HCT116 (cell line): Measurements from ENCODE around the gene GPNMB. TPM values are rescaled to one million over a fixed set of nuclear protein-coding genes. Genes with fewer than 3 reads are reported as not detected.
"Not testable (repeated sequence)": the region's sequence is repeated elsewhere in the genome, so short reads cannot be mapped to it uniquely, and the experiment has no call there.

Source experiments
- ATAC-seq: fragments of 200-7000 bp; cut with Tn5 transposase; 2 replicates; pipeline ENCODE4 v1.9.1; 2020; ENCODE audit warnings: mild to moderate bottlenecking, moderate library complexity
- Bru-seq: library from RNA; stranded (reverse); fragments of 400-500 nt; gene quantifications from one replicate; lab custom pipeline; 2021; lab: Mats Ljungman, UMichigan
- BruChase-seq, 2 experiments: library from RNA; stranded (reverse); fragments of 400-500 nt; gene quantifications; one replicate each; lab custom pipeline; 2021; lab: Mats Ljungman, UMichigan
- BruUV-seq: library from RNA; stranded (reverse); fragments of 400-500 nt; replicated peaks from 2 replicates; lab custom pipeline; 2021; lab: Mats Ljungman, UMichigan
- CTCF ChIA-PET: fragments of 300-600 bp; sonication (Branson Sonifier 250); formaldehyde crosslinking; loops from one replicate; lab custom pipeline; 2021; ENCODE audit warnings: antibody characterized with exemption; lab: Charles Lee
- POLR2A ChIA-PET: fragments of 300-600, 350-600 bp; sonication (Branson Sonifier 250); formaldehyde crosslinking; loops from one replicate; lab custom pipeline; 2021; ENCODE audit warnings: antibody characterized with exemption; lab: Charles Lee
- RAD21 ChIA-PET, 2 experiments: fragments of 300-600 bp; sonication (Branson Sonifier 250); formaldehyde crosslinking; loops; one replicate each; lab custom pipeline; 2023; ENCODE audit warnings: low total read pairs in 2 of 2; ENCODE audit not compliant: uncharacterized antibody in 2 of 2, unreplicated experiment in 2 of 2, low non-redundant PET in 1 of 2; lab: Charles Lee
- DNase-seq: peaks from one replicate; pipeline ENCODE4 v3.0.0-alpha.2; 2010; ENCODE audit warnings: low read depth, low spot score
- H2AFZ ChIP-seq: fragments of 200-600 bp; shearing (Covaris generic), sonication (generic); 2 replicates; pipeline ENCODE4 v1.6.1; 2017; ENCODE audit warnings: low read depth, mixed run types, mixed read lengths, antibody characterized with exemption, low read length; ENCODE audit not compliant: poor library complexity, severe bottlenecking
- H3K27ac ChIP-seq: 2 replicates; pipeline ENCODE4 v1.5.1; 2012; ENCODE audit warnings: low read depth, low read length
- H3K27me3 ChIP-seq: fragments of 200-600 bp; sonication (generic); 2 replicates; pipeline ENCODE4 v1.6.1; 2016; ENCODE audit warnings: mixed run types, low read length, mixed read lengths; ENCODE audit not compliant: insufficient read depth
- H3K36me3 ChIP-seq, 2 experiments: fragments of 200-500 bp in 1 of 2; fragments of 200-600 bp in 1 of 2; sonication (Bioruptor generic) in 1 of 2; sonication (generic) in 1 of 2; 2 replicates each; pipeline versions ENCODE4 v1.5.1 to v1.6.1; 2014 to 2016; ENCODE audit warnings: low read length in 2 of 2, inconsistent platforms in 1 of 2, mixed read lengths in 1 of 2, mixed run types in 1 of 2; ENCODE audit not compliant: insufficient read depth in 2 of 2, control insufficient read depth in 1 of 2
- H3K4me1 ChIP-seq, 2 experiments: fragments of 200-600 bp in 1 of 2; sonication (generic) in 1 of 2; 2 replicates each; pipeline versions ENCODE4 v1.5.1 to v1.6.1; 2012 to 2017; ENCODE audit warnings: low read length in 2 of 2, inconsistent platforms in 1 of 2, mild to moderate bottlenecking in 1 of 2, mixed read lengths in 1 of 2, mixed run types in 1 of 2, moderate library complexity in 1 of 2; ENCODE audit not compliant: insufficient read depth in 2 of 2, control insufficient read depth in 1 of 2
- H3K4me2 ChIP-seq: fragments of 200-600 bp; sonication (generic); 2 replicates; pipeline ENCODE4 v1.6.1; 2017; ENCODE audit warnings: mixed run types, low read length, mixed read lengths
- H3K4me3 ChIP-seq, 2 experiments: fragments of 200-600 bp in 1 of 2; sonication (generic) in 1 of 2; replicated peaks in 1 of 2; 2 replicates each; pipeline ENCODE4 v1.5.1; 2011 to 2016; ENCODE audit warnings: low read length in 2 of 2, control low read depth in 1 of 2, low read depth in 1 of 2, mild to moderate bottlenecking in 1 of 2, mixed read lengths in 1 of 2, mixed run types in 1 of 2
- H3K79me2 ChIP-seq: fragments of 200-600 bp; sonication (generic); 2 replicates; pipeline ENCODE4 v1.6.1; 2017; ENCODE audit warnings: mild to moderate bottlenecking, mixed run types, low read length, moderate library complexity, mixed read lengths; ENCODE audit not compliant: insufficient read depth
- H3K9ac ChIP-seq: fragments of 200-600 bp; sonication (generic); 2 replicates; pipeline ENCODE4 v1.6.1; 2016; ENCODE audit warnings: low read length, mixed read lengths
- H3K9me2 ChIP-seq: fragments of 200-600 bp; sonication (generic), shearing (Covaris generic); 2 replicates; pipeline ENCODE4 v1.6.1; 2017; ENCODE audit warnings: mixed run types, mild to moderate bottlenecking, moderate library complexity; ENCODE audit not compliant: insufficient read depth
- H3K9me3 ChIP-seq, 2 experiments: fragments of 200-500 bp in 1 of 2; fragments of 200-600 bp in 1 of 2; sonication (Bioruptor generic) in 1 of 2; sonication (generic) in 1 of 2; 2 replicates each; pipeline ENCODE4 v1.6.1; 2014 to 2017; ENCODE audit warnings: low read length in 2 of 2, mixed read lengths in 2 of 2, inconsistent platforms in 1 of 2, low read depth in 1 of 2, mild to moderate bottlenecking in 1 of 2, mixed run types in 1 of 2, moderate library complexity in 1 of 2; ENCODE audit not compliant: control insufficient read depth in 1 of 2, insufficient read depth in 1 of 2
- H4K20me1 ChIP-seq: fragments of 200-600 bp; sonication (generic), shearing (Covaris generic); 2 replicates; pipeline ENCODE4 v1.6.1; 2017; ENCODE audit warnings: mixed run types, mild to moderate bottlenecking, moderate library complexity; ENCODE audit not compliant: insufficient read depth
- ATF3 ChIP-seq: IDR thresholded peaks from 2 replicates; pipeline ENCODE4 v1.6.1; 2012
- CBX3 ChIP-seq: IDR thresholded peaks from 2 replicates; pipeline ENCODE4 v1.6.1; 2012; ENCODE audit warnings: low read depth
- CEBPB ChIP-seq: IDR thresholded peaks from 2 replicates; pipeline ENCODE4 v1.6.1; 2012; ENCODE audit warnings: low read depth
- EGR1 ChIP-seq: IDR thresholded peaks from 2 replicates; pipeline ENCODE4 v1.6.1; 2012; ENCODE audit warnings: low read depth
- ELF1 ChIP-seq: IDR thresholded peaks from 2 replicates; pipeline ENCODE4 v1.6.1; 2012; ENCODE audit warnings: low read depth, borderline replicate concordance
- EZH2 ChIP-seq: fragments of 200-600 bp; sonication (generic); IDR thresholded peaks from 2 replicates; pipeline ENCODE4 v1.6.1; 2017; ENCODE audit warnings: antibody characterized with exemption, mixed run types
- EZH2phosphoT487 ChIP-seq: fragments of 200-600 bp; IDR thresholded peaks from 2 replicates; pipeline ENCODE4 v1.6.1; 2018; ENCODE audit warnings: antibody characterized with exemption, borderline replicate concordance
- FOSL1 ChIP-seq: IDR thresholded peaks from 2 replicates; pipeline ENCODE4 v1.6.1; 2012; ENCODE audit warnings: low read depth
- JUND ChIP-seq: IDR thresholded peaks from 2 replicates; pipeline ENCODE4 v1.6.1; 2012
- POLR2A ChIP-seq: IDR thresholded peaks from 2 replicates; pipeline ENCODE4 v1.7.0; 2011; ENCODE audit warnings: borderline replicate concordance; ENCODE audit not compliant: insufficient read depth, insufficient read length; ENCODE audit errors: extremely low read depth
- POLR2AphosphoS5 ChIP-seq: IDR thresholded peaks from 2 replicates; pipeline ENCODE4 v1.6.1; 2011; ENCODE audit warnings: mild to moderate bottlenecking, low read depth, low read length, moderate library complexity
- REST ChIP-seq: IDR thresholded peaks from 2 replicates; pipeline ENCODE4 v1.6.1; 2012; ENCODE audit warnings: low read depth
- SIN3A ChIP-seq: IDR thresholded peaks from 2 replicates; pipeline ENCODE4 v1.6.1; 2012; ENCODE audit warnings: low read depth
- SRF ChIP-seq: IDR thresholded peaks from 2 replicates; pipeline ENCODE4 v1.6.1; 2012; ENCODE audit warnings: low read depth
- TCF7L2 ChIP-seq: IDR thresholded peaks from 2 replicates; pipeline ENCODE4 v1.7.0; 2011; ENCODE audit warnings: borderline replicate concordance, inconsistent platforms; ENCODE audit not compliant: insufficient read depth, insufficient read length; ENCODE audit errors: extremely low read depth
- YY1 ChIP-seq: IDR thresholded peaks from 2 replicates; pipeline ENCODE4 v1.6.1; 2011; ENCODE audit warnings: low read length, low read depth, moderate library complexity, mild to moderate bottlenecking; ENCODE audit not compliant: insufficient replicate concordance; ENCODE audit errors: extremely low read depth
- ZNF274 ChIP-seq: fragments of 200-500 bp; sonication (Bioruptor generic); IDR thresholded peaks from 2 replicates; pipeline ENCODE4 v1.6.1; 2014; ENCODE audit warnings: mild to moderate bottlenecking, low read depth, low read length, inconsistent platforms
- intact Hi-C: fragments of 100-400 bp; cut with micrococcal nuclease; formaldehyde crosslinking; loops from 2 replicates; pipeline ENCODE4 v1.10.0; 2022
- long read RNA-seq: library from polyadenylated mRNA; unstranded; transcript quantifications from one replicate; pipeline ENCODE4 v2.0.0, GENCODE V29; 2021; ENCODE audit not compliant: unreplicated experiment
- polyA plus RNA-seq: library from polyadenylated mRNA; unstranded; fragments of >200 nt; gene quantifications from 2 replicates; pipeline ENCODE4 v1.2.1, GENCODE V29; 2012; ENCODE audit warnings: missing spikeins
- total RNA-seq: library from RNA; stranded (reverse); gene quantifications from one replicate; pipeline ENCODE4 v1.2.1, GENCODE V29; 2021; ENCODE audit not compliant: unreplicated experiment

The GPNMB gene
- total RNA-seq = 2.8 TPM
- polyA plus RNA-seq = 0.65 and 1.7 TPM in 2 replicates
- Bru-seq, nascent RNA = percentile 23 among the genes with signal in this experiment
- percentile 26 among the genes with signal in this experiment for BruChase-seq, experiment 1, labeled RNA remaining after a 6-hour chase
- BruChase-seq, experiment 2, labeled RNA remaining after a 2-hour chase = percentile 24 among the genes with signal in this experiment
- long read RNA-seq, partial matches to known transcripts = 0 of 1 reads
- long read RNA-seq, other reads (novel, unspliced or antisense) = 0 of 1 reads

GRCh38 chr7:23246555-23246954, at the start of gene GPNMB:
Gene GPNMB (plus strand): TSS chr7:23246775. CDS start chr7:23246858, 83 bp downstream.
- H4K20me1 ChIP-seq = no peaks in the 10 kb centered on the region
- no peaks in the 10 kb centered on the region for H3K27me3 ChIP-seq
- H3K27ac ChIP-seq = no peak within 1 kb of the TSS
- no peaks in the 10 kb centered on the region for H3K9me2 ChIP-seq
- ChIA-PET CTCF (no interaction called here), RAD21 (no interaction called here), POLR2A (no interaction called here)
- no peak within 1 kb of the TSS for H2AFZ ChIP-seq
- intact Hi-C loops = no loop called here
- no peaks in the 10 kb centered on the region for H3K9me3 ChIP-seq
- no peak for ATAC-seq
- no peak within 1 kb of the TSS for H3K4me3 ChIP-seq
- no peak for DNase-seq
- 0 out of 4 replicates have a peak, but pooled peaks cover 0 to 2% of the 10 kb centered on the region in 2 experiments for H3K4me1 ChIP-seq
- H3K36me3 ChIP-seq = no peaks in the 10 kb centered on the region
- BruUV-seq = no TSS peak
- no peaks in the 10 kb centered on the region for H3K79me2 ChIP-seq
- no peak within 1 kb of the TSS for H3K9ac ChIP-seq
- H3K4me2 ChIP-seq = no peak within 1 kb of the TSS
- TF ChIP-seq CBX3 = no peak
- TF ChIP-seq YY1 = no peak
- TF ChIP-seq ELF1 = no peak
- no peak for TF ChIP-seq TCF7L2
- no peak for TF ChIP-seq EZH2
- no peak for TF ChIP-seq POLR2AphosphoS5
- no peak for TF ChIP-seq ATF3
- TF ChIP-seq EZH2phosphoT487 = no peak
- no peak for TF ChIP-seq EGR1
- TF ChIP-seq CEBPB = no peak
- no peak for TF ChIP-seq SRF
- no peak for TF ChIP-seq POLR2A
- no peak for TF ChIP-seq SIN3A
- TF ChIP-seq JUND = no peak
- TF ChIP-seq REST = no peak
- no peak for TF ChIP-seq FOSL1
- TF ChIP-seq ZNF274 = no peak

- H3K9me2 ChIP-seq, H3K4me1 ChIP-seq, H4K20me1 ChIP-seq, BruUV-seq, H3K4me3 ChIP-seq, ATAC-seq, H3K4me2 ChIP-seq, H2AFZ ChIP-seq, H3K9me3 ChIP-seq, H3K27ac ChIP-seq, intact Hi-C loops, CTCF ChIA-PET, RAD21 ChIA-PET, H3K27me3 ChIP-seq, DNase-seq, POLR2A ChIA-PET, H3K9ac ChIP-seq, H3K79me2 ChIP-seq: not testable (repeated sequence)
- H3K36me3 ChIP-seq = peaks cover 27 to 30% of the 10 kb centered on the region in 2 experiments; a peak in 3 of 4 replicates
Observed at GRCh38 chr7:23197745-23198144, 48.8 kb upstream of the GPNMB start.
